Activated T-cell treated with anti-CD3 and anti-CD28 coated beads, Interleukin-2, amount 50 U/mL, for 72 hours (primary cell): ENCODE results near the gene TTC12. TPM values are rescaled to one million over a fixed set of nuclear protein-coding genes. Genes with fewer than 3 reads are reported as not detected.

ENCODE experiments used
- ATAC-seq, 2 donors: fragments of 150-1000 bp; cut with Tn5 transposase; replicated peaks in 1 of 2; 2 replicates each; pipeline ENCODE4 v1.10.0; 2021; ENCODE audit warnings: moderate library complexity in 2 of 2, mild to moderate bottlenecking in 1 of 2
- DNase-seq, 2 donors: peaks; one replicate each; pipeline ENCODE4 v3.0.0; 2021 to 2022; ENCODE audit warnings: mixed read lengths in 1 of 2
- H3K27ac Mint-ChIP-seq: one replicate; pipeline ENCODE4 v1.8.0; 2022; ENCODE audit warnings: mild to moderate bottlenecking, moderate library complexity, mixed read lengths
- H3K27me3 Mint-ChIP-seq: one replicate; pipeline ENCODE4 v1.8.0; 2022; ENCODE audit warnings: low read depth, mixed read lengths
- H3K36me3 Mint-ChIP-seq, 2 donors: one replicate each; pipeline ENCODE4 v1.8.0; 2022; ENCODE audit warnings: mixed read lengths in 2 of 2, mild to moderate bottlenecking in 1 of 2; ENCODE audit not compliant: insufficient read depth in 2 of 2
- H3K4me1 Mint-ChIP-seq: one replicate; pipeline ENCODE4 v1.8.0; 2022; ENCODE audit warnings: low read depth, mixed read lengths
- H3K4me3 Mint-ChIP-seq, 2 donors: one replicate each; pipeline ENCODE4 v1.8.0; 2022; ENCODE audit warnings: mild to moderate bottlenecking in 2 of 2, mixed read lengths in 2 of 2, moderate library complexity in 2 of 2
- H3K9me3 Mint-ChIP-seq, 2 donors: one replicate each; pipeline ENCODE4 v1.8.0; 2022; ENCODE audit warnings: mixed read lengths in 2 of 2
- total RNA-seq, 2 donors: library from RNA; stranded (reverse); gene quantifications; one replicate each; pipeline ENCODE4 v1.2.3, GENCODE V29; 2022

The TTC12 gene
- total RNA-seq, 2 donors from 2014 or later: 11.4 to 17.4 TPM

GRCh38 chr11:113317339-113317738, 3.0 kb downstream of the TTC12 start:
- H3K36me3 Mint-ChIP-seq: peaks cover 5 to 8% of the 10 kb centered on the region in 2 donors
- H3K4me3 Mint-ChIP-seq: no peak overlapping the region
- no peaks in the 10 kb centered on the region for H3K27me3 Mint-ChIP-seq
- ATAC-seq (no peak), DNase-seq (no peak)
- peaks cover 18% of the 10 kb centered on the region for H3K4me1 Mint-ChIP-seq
- peaks cover 0 to 3% of the 10 kb centered on the region in 2 donors for H3K9me3 Mint-ChIP-seq
- no peak overlapping the region for H3K27ac Mint-ChIP-seq

DNA sequence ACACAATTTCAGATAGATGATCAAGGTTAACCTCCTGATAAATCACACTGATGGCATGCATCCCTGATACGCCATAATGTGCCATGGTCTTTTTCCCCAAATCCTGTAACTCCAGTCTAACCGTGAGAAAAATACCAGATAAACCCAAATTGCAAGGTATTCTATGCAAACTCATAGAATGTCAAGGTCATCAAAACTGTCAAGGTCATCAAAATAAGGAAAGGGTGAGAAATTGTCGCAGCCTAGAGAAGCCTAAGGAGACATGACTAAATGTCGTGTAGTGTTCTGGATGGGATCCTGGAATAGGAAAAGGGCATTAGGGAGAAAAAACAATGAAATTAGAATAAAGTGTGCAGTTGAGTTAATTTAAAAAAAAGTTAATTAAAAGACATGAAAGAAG, 4.7 kb downstream of the TTC12 start:
- no peak for ATAC-seq
- Mint-ChIP-seq H3K27ac (no peak overlapping the region), H3K9me3 (peaks cover 0 to 3% of the 10 kb centered on the region in 2 donors), H3K4me3 (no peak overlapping the region), H3K36me3 (peaks cover 5 to 8% of the 10 kb centered on the region in 2 donors), H3K4me1 (peaks cover 9% of the 10 kb centered on the region), H3K27me3 (no peaks in the 10 kb centered on the region)
- no peak for DNase-seq

- H3K4me1 Mint-ChIP-seq: no peaks in the 10 kb centered on the region
- no peak for ATAC-seq
- peaks cover 0 to 3% of the 10 kb centered on the region in 2 donors for H3K9me3 Mint-ChIP-seq
- no peak overlapping the region for H3K4me3 Mint-ChIP-seq
- peak overlapping the region; percentile 7 for H3K27ac Mint-ChIP-seq
- H3K36me3 Mint-ChIP-seq: peaks cover 5 to 8% of the 10 kb centered on the region in 2 donors
- DNase-seq: no peak
- H3K27me3 Mint-ChIP-seq: no peaks in the 10 kb centered on the region
These were observed 7.8 kb downstream of the TTC12 start for GRCh38 chr11:113322158-113322557.

DNA sequence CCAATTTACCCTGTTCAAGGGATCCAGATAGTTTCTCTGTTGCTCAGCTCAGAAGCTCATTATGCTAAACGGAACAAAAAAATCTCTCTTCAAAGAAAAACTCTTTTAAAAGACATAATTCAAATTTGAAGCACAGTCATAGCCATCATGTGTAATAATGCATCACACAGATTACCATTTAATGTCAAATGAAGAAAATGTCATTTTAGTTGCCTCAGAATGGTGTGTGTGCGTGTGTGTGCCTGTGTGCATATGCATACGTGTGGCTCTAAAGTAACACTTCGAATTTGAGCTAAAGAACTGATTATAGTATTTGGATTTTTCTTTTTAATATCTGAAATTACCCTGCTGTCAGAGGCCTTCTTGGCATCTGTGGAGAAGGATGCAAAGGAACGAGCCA, 9.9 kb downstream of the TTC12 start:
- Mint-ChIP-seq H3K4me3 (no peak overlapping the region), H3K27me3 (no peaks in the 10 kb centered on the region), H3K27ac (no peak overlapping the region), H3K9me3 (no peaks in the 10 kb centered on the region), H3K36me3 (peaks cover 0 to 3% of the 10 kb centered on the region in 2 donors), H3K4me1 (no peaks in the 10 kb centered on the region)
- ATAC-seq (no peak), DNase-seq (no peak)

DNA sequence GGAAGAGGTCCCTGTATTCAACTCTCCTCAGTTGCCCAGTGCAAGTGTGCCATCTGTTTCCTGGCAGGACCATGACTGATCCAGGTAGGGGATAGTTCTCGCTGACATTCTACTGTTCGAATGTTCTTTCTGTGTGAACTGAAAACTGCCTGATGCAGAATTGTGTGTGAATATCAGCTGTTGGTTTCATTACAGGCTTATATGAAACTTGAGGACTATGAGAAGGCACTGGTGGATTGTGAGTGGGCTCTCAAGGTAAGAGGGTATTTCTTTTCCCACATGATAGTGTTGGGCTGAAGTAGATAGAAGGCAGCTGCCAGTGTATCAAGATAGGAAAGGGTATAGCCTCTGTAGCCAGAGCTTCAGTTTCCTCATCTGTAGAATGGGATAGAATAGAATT, 15.3 kb downstream of the TTC12 start:
- Mint-ChIP-seq H3K36me3 (peaks cover 1 to 4% of the 10 kb centered on the region in 2 donors), H3K4me1 (peaks cover 8% of the 10 kb centered on the region), H3K4me3 (no peak overlapping the region), H3K9me3 (no peaks in the 10 kb centered on the region), H3K27me3 (no peaks in the 10 kb centered on the region), H3K27ac (no peak overlapping the region)
- ATAC-seq (no peak), DNase-seq (no peak)

GRCh38 chr11:113331441-113331840, 17.1 kb downstream of the TTC12 start:
- ATAC-seq (no peak), DNase-seq (no peak)
- Mint-ChIP-seq H3K9me3 (no peaks in the 10 kb centered on the region), H3K36me3 (peaks cover 1 to 4% of the 10 kb centered on the region in 2 donors), H3K4me1 (peaks cover 8% of the 10 kb centered on the region), H3K4me3 (no peak overlapping the region), H3K27ac (no peak overlapping the region), H3K27me3 (no peaks in the 10 kb centered on the region)

GRCh38 chr11:113332023-113332422, 17.6 kb downstream of the TTC12 start:
- H3K27ac Mint-ChIP-seq: no peak overlapping the region
- H3K4me3 Mint-ChIP-seq: no peak overlapping the region
- H3K36me3 Mint-ChIP-seq: peaks cover 1 to 5% of the 10 kb centered on the region in 2 donors
- DNase-seq (no peak), ATAC-seq (no peak)
- peaks cover 8% of the 10 kb centered on the region for H3K4me1 Mint-ChIP-seq
- no peaks in the 10 kb centered on the region for H3K27me3 Mint-ChIP-seq
- H3K9me3 Mint-ChIP-seq: no peaks in the 10 kb centered on the region

- Mint-ChIP-seq H3K9me3 (no peaks in the 10 kb centered on the region), H3K4me1 (peaks cover 8% of the 10 kb centered on the region), H3K27ac (no peak overlapping the region), H3K27me3 (no peaks in the 10 kb centered on the region), H3K4me3 (no peak overlapping the region), H3K36me3 (peaks cover 1 to 5% of the 10 kb centered on the region in 2 donors)
- DNase-seq (no peak), ATAC-seq (no peak)
These were observed 18.4 kb downstream of the TTC12 start for GRCh38 chr11:113332638-113333329.

DNA sequence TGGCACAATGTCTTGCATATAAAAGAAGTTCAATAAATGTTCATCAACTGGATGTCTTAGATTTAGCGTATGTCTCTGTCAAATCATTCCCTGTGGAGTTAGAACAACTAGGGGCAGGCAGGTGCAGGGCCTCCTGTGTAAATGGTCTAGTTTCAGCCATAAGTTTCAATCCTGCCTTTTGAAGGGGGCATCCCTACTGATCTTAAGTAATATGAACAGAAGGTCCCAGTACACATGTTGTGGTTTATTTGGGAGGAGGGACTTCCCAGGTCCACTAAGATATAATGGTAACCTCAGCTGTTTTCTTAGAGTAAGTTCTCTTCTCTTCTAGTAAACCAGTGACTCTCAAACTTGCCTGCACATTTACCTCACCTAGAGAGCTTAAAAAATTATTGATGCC, 19.8 kb downstream of the TTC12 start:
- no peaks in the 10 kb centered on the region for H3K27me3 Mint-ChIP-seq
- peaks cover 8% of the 10 kb centered on the region for H3K4me1 Mint-ChIP-seq
- H3K9me3 Mint-ChIP-seq: no peaks in the 10 kb centered on the region
- H3K4me3 Mint-ChIP-seq: no peak overlapping the region
- H3K36me3 Mint-ChIP-seq: peaks cover 1 to 5% of the 10 kb centered on the region in 2 donors
- H3K27ac Mint-ChIP-seq: no peak overlapping the region
- DNase-seq: no peak
- ATAC-seq: no peak

DNA sequence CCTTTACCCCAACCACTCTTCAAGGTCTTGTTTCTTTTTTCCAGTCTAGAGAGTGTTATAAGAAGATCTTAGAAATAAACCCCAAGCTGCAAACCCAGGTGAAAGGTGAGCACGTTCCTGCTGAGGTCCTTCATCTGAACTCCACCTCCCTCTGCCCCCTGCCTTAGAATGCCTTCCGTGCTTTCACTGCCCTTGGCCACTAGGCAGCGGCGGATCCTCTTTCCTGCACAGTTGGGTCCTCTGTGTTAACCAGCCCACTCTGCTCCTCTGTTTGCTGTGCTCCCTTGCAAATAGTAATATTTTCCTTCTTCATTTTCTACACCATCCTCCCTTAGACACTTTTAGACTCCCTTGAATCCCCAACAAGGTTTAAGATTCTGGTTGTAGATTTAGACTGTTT, 24.3 kb downstream of the TTC12 start:
- Mint-ChIP-seq H3K9me3 (no peaks in the 10 kb centered on the region), H3K27ac (no peak overlapping the region), H3K4me1 (no peaks in the 10 kb centered on the region), H3K4me3 (no peak overlapping the region), H3K27me3 (no peaks in the 10 kb centered on the region), H3K36me3 (peaks cover 1% of the 10 kb centered on the region in 2 donors)
- DNase-seq (no peak), ATAC-seq (no peak)

DNA sequence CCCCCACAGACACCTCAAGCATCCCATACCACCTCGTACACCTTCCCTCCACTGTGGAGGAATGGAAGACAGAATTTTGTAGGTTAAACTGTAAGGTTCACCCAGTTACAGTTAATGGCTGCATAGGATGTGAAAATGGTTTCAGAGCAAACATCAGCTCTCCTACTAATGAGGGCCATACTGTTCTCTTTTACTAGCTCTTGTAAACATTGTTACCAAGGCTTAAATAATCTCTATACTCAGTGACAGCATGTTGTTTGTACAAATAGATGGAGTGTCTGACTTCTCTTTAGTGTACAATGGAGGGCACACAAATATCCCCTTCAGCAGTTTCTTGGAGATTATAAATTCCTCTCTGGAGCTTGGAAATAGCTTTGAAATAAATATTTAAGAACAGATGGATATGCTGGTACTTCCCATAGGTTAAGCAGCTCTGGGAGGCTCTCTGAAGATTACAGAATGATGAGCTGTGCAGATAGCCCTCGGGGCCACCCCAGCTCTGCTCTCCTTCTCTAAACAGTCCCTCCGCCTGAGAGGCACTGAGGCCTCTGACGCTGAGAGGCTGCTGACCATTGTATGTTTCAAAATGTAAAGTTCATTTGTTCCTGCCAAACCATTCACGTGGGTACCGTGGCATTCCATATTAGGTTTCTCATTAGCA, 25.7 kb downstream of the TTC12 start:
- H3K36me3 Mint-ChIP-seq: peaks cover 0 to 1% of the 10 kb centered on the region in 2 donors
- DNase-seq (no peak), ATAC-seq (no peak)
- no peaks in the 10 kb centered on the region for H3K27me3 Mint-ChIP-seq
- H3K9me3 Mint-ChIP-seq: no peaks in the 10 kb centered on the region
- no peak overlapping the region for H3K27ac Mint-ChIP-seq
- H3K4me1 Mint-ChIP-seq: no peaks in the 10 kb centered on the region
- no peak overlapping the region for H3K4me3 Mint-ChIP-seq

GRCh38 chr11:113341388-113342165, 27.2 kb downstream of the TTC12 start:
- DNase-seq (no peak), ATAC-seq (no peak)
- no peak overlapping the region for H3K27ac Mint-ChIP-seq
- no peaks in the 10 kb centered on the region for H3K4me1 Mint-ChIP-seq
- H3K27me3 Mint-ChIP-seq: no peaks in the 10 kb centered on the region
- H3K9me3 Mint-ChIP-seq: no peaks in the 10 kb centered on the region
- no peaks in the 10 kb centered on the region for H3K36me3 Mint-ChIP-seq
- no peak overlapping the region for H3K4me3 Mint-ChIP-seq

- DNase-seq (no peak), ATAC-seq (no peak)
- Mint-ChIP-seq H3K4me1 (no peaks in the 10 kb centered on the region), H3K9me3 (no peaks in the 10 kb centered on the region), H3K27ac (no peak overlapping the region), H3K4me3 (no peak overlapping the region), H3K36me3 (no peaks in the 10 kb centered on the region), H3K27me3 (no peaks in the 10 kb centered on the region)
These were observed 31.6 kb downstream of the TTC12 start for GRCh38 chr11:113345978-113346377.
